Astrocyte (in vitro differentiated cells and primary cell): ENCODE results near the gene OR12D3.

Experiments used
- CTCF ChIP-seq: IDR thresholded peaks from 2 replicates; pipeline ENCODE4 v1.5.1; 2011; ENCODE audit warnings: low read depth, mild to moderate bottlenecking, inconsistent platforms, low read length, moderate library complexity; ENCODE audit not compliant: insufficient read depth
- EZH2 ChIP-seq: IDR thresholded peaks from 2 replicates; pipeline ENCODE4 v1.6.1; 2012; ENCODE audit warnings: mild to moderate bottlenecking, low read length, inconsistent platforms; ENCODE audit not compliant: insufficient read depth

DNA sequence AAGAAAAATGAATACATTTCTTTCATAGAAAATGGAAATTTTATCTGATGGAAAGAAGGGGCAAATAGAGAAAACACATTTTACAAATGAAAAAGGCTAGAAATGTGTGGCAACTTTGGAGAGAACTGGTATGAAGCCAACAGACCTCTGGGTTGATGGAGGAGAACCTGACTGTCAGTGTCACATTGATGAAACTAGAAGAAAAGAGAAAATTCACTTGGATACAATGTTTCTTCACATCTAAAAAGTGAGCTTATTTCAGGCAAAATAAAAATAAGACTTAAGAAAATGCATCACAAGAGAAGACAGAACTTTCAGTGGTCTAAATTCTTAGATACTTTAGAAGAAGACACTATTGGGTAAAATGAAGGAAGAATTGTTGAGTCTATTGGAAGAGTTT is 20.2 kb upstream of the OR12D3 start, which contains the start of gene OR12D2:
- TF ChIP-seq CTCF, result no peak
- no peak for TF ChIP-seq EZH2
